ENCODE data around the gene ZNF304. TPM values are rescaled to one million over a fixed set of nuclear protein-coding genes. Genes with fewer than 3 reads are reported as not detected.
"Not testable (repeated sequence)": the region's sequence is repeated elsewhere in the genome, so short reads cannot be mapped to it uniquely, and the experiment has no call there.

Gene ZNF304
- total RNA-seq, 1 donor from 2014 or later, result 9.7 TPM

GRCh38 chr19:57359300-57359699 lies 8.2 kb downstream of the ZNF304 start:
- intact Hi-C loops (cut with micrococcal nuclease), result no loop called here

GRCh38 chr19:57362419-57362818 lies 11.3 kb downstream of the ZNF304 start:
- intact Hi-C loops (cut with micrococcal nuclease), result loop anchor here (2.0 to 5.0 kb wide), 3 partner anchors 252 to 1018 kb away; partner anchors contain the start of genes ZNF134, ZNF582 and ZNF837

GRCh38 chr19:57362997-57363687 lies 12.1 kb downstream of the ZNF304 start, which contains the start of the genes TRAPPC2B and ZNF547:
Gene TRAPPC2B (plus strand): TSS chr19:57363551. CDS start chr19:57364834, 1,283 bp downstream.
Gene ZNF547 (plus strand): TSS chr19:57363551. CDS start chr19:57368556, 5,005 bp downstream.
- intact Hi-C loops (cut with micrococcal nuclease), result loop anchor here (1.0 to 5.0 kb wide), 21 partner anchors 12 to 1077 kb away; partner anchors contain the start of genes RPS5, ZNF132, ZNF134 and ZNF17

- intact Hi-C loops (cut with micrococcal nuclease), result loop anchor here (1.0 to 5.0 kb wide), 21 partner anchors 12 to 1077 kb away; partner anchors contain the start of genes RPS5, ZNF132, ZNF134 and ZNF17
Measured at GRCh38 chr19:57363688-57364181, 12.7 kb downstream of the ZNF304 start.

GRCh38 chr19:57366776-57367175 lies 15.7 kb downstream of the ZNF304 start:
- intact Hi-C loops (cut with micrococcal nuclease), result no loop called here

- intact Hi-C loops (cut with micrococcal nuclease), result no loop called here
Measured at GRCh38 chr19:57374179-57374578, 23.1 kb downstream of the ZNF304 start.

- intact Hi-C loops (cut with micrococcal nuclease), result not testable (repeated sequence)
Measured at GRCh38 chr19:57374647-57375046, 23.6 kb downstream of the ZNF304 start.

GRCh38 chr19:57376151-57376550 lies 25.1 kb downstream of the ZNF304 start:
- intact Hi-C loops (cut with micrococcal nuclease), result no loop called here

- intact Hi-C loops (cut with micrococcal nuclease), result no loop called here
Measured at GRCh38 chr19:57377498-57378146, 26.6 kb downstream of the ZNF304 start.

GRCh38 chr19:57380923-57381322 lies 29.9 kb downstream of the ZNF304 start:
- intact Hi-C loops (cut with micrococcal nuclease), result loop anchor here (10.0 kb wide), 1 partner anchor 434 kb away; the partner anchor contains the start of gene ZNF552

- intact Hi-C loops (cut with micrococcal nuclease), result loop anchor here (10.0 kb wide), 1 partner anchor 432 kb away; the partner anchor contains the start of gene ZNF552
Measured at GRCh38 chr19:57382806-57383488, 31.9 kb downstream of the ZNF304 start.

- intact Hi-C loops (cut with micrococcal nuclease), result loop anchor here (1.0 to 10.0 kb wide), 26 partner anchors 22 to 1075 kb away; partner anchors contain the start of genes ERVK3-1, TRAPPC2B, ZNF132 and ZNF17
Measured at GRCh38 chr19:57389194-57389729, 38.2 kb downstream of the ZNF304 start.

GRCh38 chr19:57389730-57390598 lies 38.9 kb downstream of the ZNF304 start, which contains the start of gene ZNF548:
Gene ZNF548 (plus strand): TSS chr19:57389854. CDS start chr19:57390100, 246 bp downstream.
- intact Hi-C loops (cut with micrococcal nuclease), result loop anchor here (1.0 to 10.0 kb wide), 26 partner anchors 21 to 1076 kb away; partner anchors contain the start of genes ERVK3-1, TRAPPC2B, ZNF132 and ZNF17

GRCh38 chr19:57395710-57396109 lies 44.6 kb downstream of the ZNF304 start:
- intact Hi-C loops (cut with micrococcal nuclease), result no loop called here

- intact Hi-C loops (cut with micrococcal nuclease), result no loop called here
Measured at GRCh38 chr19:57398868-57399267, 47.8 kb downstream of the ZNF304 start.

GRCh38 chr19:57403737-57404563 lies 52.9 kb downstream of the ZNF304 start:
- intact Hi-C loops (cut with micrococcal nuclease), result no loop called here

GRCh38 chr19:57406516-57407123 lies 55.5 kb downstream of the ZNF304 start:
- intact Hi-C loops (cut with micrococcal nuclease), result loop anchor here (1.0 kb wide), 1 partner anchor 749 kb away; no protein-coding TSS in a partner anchor

Data from T-helper 1 cell treated with Interleukin-12 subunit alpha and Interleukin-12 subunit beta and Interleukin-4 antibody, amounts not matched to agents 30 ng/mL and 1 ng/mL, for 36 hours (primary cell).